Stimulated activated CD8-positive, alpha-beta memory T cell treated with anti-CD3 and anti-CD28 coated beads, Interleukin-4, amount 100 ng/mL, for 48 hours (primary cell): ENCODE measurements around the gene QRFP.
"Not testable (repeated sequence)": the region's sequence is repeated elsewhere in the genome, so short reads cannot be mapped to it uniquely, and the experiment has no call there.

ENCODE experiments used
- DNase-seq: peaks from one replicate; pipeline ENCODE4 v3.0.0-alpha.2; 2020

Gene QRFP

DNA sequence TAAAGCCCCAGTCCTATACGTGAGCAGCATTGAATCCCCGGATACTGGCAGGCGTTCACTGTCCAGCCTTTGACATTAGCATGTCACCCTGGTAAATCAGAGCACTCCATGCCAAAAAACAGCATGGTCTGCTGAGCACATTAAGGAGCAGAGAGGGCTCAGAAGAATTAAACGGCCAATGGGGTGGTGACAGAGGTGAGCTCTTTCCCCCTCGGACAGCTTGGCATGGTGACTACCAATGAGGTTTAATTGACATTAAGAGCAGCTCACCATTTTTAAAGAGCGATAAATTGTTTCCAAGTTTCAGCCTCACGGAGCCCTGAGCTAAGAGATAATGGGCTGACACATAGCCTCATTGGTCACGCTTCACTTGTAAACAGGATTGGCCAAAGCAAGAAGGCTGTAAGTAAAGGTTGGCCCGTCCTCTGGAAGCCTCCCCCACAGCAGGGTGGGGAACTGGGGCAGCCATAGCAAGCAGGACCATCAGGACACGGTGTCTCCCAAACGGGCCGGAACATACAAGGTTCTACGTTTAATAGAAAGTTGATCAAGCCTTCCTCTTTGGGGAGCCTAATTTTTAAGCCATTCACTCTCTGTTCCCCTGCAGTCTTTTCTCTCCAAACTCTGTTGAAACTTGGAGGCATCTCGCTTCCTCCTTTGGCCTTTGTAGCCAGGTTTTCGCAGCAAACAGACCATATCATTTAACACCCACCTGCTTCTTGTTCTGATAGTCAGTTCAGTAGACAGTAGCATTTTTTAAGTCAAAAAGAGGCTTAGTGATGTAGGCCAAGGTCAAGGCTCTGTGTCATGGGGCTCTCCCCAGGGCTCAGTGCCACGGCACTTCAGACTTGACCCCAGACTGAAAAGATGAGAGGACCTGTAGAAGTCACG is 25.9 kb downstream of the QRFP start:
- no peak for DNase-seq

DNA sequence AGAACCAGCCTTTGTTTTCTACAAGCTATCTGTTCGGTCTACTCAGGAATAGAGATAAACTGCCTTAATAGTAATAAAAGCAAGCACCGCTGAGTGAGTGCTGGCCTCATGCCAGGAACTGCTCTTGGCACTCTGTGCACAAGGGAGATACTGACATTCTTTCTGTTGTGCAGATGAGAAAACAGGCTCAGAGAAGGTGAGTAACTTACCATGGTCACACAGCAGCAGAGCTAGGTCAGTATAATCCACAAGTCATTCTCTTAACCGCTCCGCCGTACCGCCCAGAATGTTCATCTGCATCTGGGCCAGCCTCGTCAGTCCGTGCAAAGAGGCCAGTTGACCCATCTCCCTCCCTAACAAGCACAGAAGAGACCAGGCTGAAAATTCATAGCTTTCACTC is 27.4 kb downstream of the QRFP start:
- no peak for DNase-seq

DNA sequence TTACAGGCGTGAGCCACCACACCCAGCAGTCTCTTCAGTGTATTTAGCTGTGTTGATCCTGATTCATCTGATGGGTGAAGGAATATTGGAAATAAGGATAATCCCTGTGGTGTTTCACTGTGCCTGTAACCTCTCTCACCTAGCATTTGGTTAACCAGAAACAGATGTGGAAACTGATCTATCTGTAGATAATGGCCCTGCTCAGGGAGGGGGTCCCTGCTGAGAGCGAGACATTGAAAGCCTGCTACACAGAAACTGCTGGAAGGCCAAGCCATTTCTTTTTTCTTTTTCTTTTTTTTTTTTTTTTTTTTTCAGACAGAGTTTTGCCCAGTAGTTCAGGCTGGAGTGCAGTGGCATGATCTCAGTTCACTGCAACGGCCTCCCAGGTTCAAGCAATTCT is 28.4 kb downstream of the QRFP start:
- DNase-seq = no peak

DNA sequence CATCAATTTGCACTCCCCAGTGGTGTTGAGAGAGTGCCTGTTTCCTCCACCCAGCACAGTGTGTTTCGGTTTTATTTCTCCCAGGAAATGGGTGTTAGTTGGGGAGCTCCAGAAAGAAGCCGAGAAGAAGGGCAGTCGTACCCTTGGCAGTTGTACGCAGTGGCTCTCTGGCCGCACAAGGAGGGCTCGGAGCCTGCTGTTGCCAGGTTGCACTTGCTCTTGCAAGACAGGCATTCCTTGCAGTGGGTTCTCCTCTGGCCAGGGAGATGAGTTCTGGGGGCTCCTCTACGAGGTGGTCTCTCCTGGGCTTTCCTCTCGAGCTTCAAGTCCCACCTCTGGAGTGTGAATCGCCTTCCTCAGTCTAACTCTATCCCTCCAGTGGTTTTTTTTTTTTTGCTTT is 29.1 kb downstream of the QRFP start:
- no peak for DNase-seq

GRCh38 chr9:130866474-130866965 is 30.1 kb downstream of the QRFP start:
- peak; percentile 68 for DNase-seq

- no peak for DNase-seq
These were observed 30.7 kb downstream of the QRFP start for GRCh38 chr9:130865921-130866320.

DNA sequence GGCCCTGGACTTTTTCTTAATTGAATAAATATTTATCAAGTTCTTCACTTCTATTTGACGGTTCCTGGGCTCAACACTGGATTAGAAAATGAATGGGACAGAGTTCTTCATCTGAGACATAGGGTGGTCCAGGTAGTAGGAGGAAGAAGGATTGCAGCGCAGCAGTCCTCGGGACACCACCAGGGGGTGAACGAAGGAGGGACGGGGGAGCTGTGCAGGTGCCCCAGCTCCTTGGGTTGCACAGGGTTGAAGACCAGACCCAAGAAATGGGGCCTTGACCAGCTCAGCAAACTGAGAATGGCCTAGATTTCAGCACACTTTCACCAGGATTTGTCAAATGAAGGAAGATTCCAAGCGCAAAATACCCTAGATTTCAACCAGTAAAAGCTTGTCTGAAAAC is 32.1 kb downstream of the QRFP start:
- no peak for DNase-seq

GRCh38 chr9:130862747-130863146 is 33.9 kb downstream of the QRFP start:
- DNase-seq = no peak

- no peak for DNase-seq
These were observed 34.4 kb downstream of the QRFP start for GRCh38 chr9:130862217-130862616.

DNA sequence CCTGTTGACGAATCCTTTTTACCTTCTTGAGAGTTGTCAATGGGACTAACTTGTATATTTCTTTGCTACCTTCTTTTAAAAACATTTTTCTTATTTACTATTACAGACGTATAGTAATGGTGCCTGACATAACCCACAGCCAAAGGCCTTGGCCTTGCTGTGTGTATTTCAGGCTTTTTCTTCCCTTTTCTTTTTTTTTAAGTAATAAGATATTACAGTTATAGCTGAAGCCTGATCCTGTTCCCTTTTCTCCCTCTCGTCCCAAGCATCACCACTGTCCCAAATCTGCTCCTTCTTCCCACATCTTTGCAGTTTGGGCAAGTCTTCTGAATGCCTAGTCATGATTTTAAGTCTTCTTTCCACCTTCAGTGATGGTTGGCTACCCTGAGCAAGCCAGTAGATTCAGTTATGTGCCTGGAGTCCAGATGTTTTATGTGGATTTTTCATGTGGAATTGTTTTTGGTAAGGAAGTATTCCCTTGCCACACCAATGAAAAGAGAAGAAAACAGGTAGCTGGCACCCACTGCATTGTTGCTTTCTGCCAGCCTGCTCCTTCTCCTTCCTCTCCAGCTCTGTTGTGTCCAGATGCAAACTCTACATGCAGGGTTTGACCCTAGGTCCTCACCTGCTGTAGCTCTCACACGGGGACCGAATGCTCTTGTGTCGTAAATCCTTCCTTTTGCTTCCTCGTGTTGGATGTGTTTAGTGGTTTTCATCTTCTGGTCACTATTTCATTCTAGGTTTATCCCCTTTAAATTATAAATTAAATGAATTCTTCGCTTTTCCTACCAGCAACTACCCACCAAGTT is 35.0 kb downstream of the QRFP start:
- DNase-seq = no peak

- no peak for DNase-seq
These were observed 35.9 kb downstream of the QRFP start for GRCh38 chr9:130860458-130861316.

DNA sequence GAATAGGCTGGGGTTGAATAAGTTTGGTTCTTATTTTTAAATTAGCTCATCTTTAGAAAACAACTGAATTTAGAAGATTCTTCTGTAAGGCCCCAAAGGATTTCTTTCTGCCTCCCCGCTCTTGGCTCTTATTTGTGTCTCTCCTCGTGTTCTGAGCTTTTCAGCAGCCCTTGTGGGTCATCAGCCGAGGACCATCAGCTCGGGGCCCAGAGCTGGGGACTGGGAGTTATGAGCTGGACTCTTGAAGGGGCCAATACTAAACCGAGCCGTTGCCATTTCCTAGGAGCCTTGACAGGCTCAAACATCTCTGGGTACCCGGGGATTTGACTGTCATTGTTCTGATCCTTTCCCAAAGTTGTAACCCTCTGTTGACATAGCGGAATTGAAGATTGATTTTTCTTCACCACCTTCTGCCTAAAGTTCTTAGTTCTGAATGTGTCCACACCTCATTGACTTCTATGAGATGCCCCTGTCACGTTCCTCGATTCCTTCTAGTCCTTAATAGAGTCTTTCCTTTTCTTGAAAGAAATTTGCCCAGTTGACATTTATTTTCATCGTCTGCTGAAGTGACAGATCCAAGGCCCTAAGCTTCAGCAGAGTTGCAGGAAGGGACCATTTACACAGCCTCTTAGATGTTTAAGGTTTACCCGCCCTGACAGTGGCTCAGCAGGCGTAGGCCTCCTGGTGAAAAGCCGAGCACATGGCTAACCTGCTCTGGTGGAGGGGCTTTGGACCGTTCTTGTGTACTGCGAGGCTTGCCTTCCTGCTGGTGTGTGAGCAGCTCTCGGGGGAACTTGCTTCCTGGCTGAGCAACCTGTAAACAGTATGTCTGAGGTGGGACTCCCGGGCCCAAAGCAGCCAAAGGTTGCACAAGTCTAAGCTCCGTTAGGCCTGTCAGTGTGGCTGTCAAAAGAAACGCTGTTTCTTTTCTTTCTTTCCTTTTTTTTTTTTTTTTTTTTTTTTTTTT is 37.6 kb downstream of the QRFP start:
- no peak for DNase-seq

DNA sequence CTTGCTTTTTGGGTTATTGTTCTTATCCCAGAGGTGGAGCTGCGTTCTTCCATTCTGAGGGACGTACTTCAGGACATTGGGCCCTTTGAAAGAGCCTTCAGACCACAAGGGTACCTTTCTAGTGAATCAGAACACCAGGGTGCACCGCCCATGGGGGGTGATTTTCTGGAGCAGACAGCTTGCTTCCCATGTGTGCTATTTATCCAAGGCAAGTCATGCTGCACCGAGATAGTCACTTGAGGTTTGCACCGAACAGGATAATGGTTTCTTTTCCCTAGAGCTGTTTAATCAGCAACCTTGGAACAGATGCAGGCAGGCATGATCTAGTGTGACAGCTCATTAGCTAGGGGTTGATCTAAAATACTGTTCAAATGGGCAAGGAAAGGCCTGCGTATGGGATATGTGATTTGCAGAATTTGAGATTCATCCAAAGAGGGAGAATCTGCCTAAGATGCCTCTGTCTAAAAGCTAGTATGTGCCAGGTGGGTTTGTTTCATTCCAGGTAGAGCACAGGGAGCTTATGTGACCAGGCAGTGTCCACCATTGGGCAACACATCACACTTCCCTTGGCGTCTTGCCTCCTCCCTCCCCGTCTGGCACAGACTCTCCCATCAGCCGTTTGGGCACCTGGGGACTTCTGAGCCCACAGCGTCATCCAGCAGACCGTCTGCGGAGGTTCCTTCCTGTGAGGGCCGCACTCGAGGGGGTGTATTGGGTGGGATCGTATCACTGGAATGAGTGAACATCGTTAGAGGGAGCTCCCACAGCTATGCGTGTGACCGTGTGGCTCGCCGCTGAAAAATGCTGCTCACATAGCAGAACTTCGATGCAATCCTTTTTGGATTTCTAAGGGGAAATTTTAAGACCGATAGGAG is 38.5 kb downstream of the QRFP start:
- DNase-seq = no peak

GRCh38 chr9:130856474-130856873 is 40.1 kb downstream of the QRFP start:
- DNase-seq = no peak

GRCh38 chr9:130854835-130855234 is 41.8 kb downstream of the QRFP start:
- DNase-seq = no peak

GRCh38 chr9:130854092-130854491 is 42.5 kb downstream of the QRFP start:
- no peak for DNase-seq

DNA sequence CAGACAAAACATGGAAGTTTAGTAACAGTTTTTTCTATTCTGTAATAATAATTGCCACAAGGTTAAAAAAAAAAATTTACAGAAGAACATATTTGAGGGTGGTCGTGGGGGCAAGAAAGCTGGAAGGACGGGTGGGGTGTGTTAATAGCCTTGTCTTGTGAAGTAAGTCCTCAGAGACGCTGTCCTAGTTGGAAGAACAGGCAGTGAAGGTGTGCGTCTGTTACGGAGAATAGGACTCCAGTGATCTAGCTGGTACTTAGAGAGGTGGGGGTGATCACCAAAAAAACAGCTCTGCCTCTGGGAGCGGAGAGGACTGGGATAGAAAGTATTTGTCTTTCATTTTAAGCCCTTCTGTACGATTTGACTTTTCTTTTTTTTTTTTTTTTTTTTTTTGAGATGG is 43.8 kb downstream of the QRFP start:
- no peak for DNase-seq

DNA sequence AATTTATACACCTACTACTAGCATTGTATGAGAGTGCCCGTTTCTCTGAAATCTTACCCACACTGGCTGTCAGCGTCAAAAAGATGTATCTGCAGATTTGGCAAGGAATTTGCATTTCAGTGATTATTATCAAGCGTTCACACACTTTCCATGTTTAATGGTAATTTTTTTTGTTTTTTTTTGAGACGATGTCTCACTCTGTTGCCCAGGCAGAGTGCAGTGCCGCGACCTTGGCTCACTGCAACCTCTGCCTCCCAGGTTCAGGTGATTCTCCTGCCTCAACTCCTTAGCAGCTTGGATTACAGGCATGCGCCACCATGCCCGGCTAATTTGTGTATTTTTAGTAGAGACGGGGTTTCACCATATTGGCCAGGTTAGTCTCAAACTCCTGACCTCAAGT is 47.3 kb downstream of the QRFP start:
- DNase-seq = no peak

DNA sequence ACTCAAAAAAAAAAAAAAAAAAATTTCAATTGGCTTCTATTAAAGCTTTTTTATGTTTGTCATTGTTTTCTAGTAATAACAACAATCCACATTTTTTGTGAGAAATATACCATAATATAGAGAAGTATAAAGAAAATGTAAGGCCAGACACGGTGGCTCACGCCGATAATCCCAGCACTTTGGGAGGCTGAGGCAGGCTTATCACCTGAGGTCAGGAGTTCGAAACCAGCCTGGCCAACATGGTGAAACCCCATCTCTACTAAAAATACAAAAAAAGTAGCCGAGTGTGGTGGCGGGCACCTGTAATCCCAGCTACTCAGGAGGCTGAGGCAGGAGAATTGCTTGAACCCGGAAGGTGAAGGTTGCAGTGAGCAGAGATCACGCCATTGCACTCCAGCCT is 48.1 kb downstream of the QRFP start:
- not testable (repeated sequence) for DNase-seq

DNA sequence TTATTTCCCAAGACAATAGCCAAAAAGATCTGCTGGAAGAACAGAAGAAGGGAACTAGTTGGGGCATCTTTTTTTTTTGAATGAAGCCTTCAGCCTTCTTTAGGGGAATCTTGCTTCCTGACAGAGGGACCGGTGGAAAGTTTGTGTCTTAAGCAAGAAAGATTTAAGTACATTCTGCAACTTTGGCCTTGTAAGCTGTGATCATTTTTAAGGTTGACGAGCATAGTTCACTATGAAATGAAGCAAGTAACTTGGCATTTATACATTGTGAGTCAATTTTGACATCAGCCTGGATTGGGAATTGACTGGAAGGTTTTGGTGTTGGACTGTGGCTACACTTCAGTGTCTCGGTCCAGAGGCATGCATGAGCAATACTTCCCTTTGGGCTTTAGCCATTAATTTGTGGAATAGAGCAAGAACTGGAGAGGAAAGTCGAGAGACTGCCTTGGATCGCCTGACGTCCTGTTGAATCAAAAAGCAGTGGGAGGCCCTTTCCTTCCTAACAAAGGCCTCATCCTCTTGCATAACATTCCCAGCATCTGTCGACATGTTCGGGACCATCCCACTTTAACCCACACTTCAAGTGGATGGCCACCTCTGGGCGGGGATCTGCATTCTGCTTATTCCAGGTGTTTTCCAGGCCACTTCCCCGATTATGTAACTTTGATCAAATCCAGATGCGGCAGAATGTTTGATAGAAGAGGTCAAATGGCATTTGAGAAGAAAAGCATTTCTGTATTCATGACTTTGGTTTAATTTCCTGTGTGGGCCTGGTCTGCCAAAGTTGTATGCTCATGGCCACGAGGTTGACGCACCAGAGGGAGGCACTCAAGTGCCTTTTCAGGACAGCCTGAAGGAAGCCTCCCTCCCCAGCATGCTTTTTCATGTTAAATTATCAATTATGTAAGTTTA is 49.0 kb downstream of the QRFP start:
- no peak for DNase-seq
